ENCODE data around the gene IRGC.

DNA sequence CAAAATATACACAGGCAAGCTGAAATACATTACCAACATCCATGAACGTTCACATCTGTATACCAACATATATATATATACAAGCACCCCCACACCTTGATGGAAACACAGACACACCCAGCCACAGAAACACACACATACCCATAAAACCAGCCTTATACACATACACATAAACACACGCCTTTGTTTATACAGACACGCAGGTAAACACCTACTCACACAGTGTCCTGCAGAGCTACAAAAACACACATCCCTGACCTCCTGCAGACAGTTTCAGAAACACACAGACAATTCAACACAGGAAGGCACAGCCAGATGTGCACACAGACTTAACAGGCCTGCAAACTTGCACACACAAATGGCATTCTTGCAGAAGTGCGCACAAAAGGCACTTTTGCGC lies 21.3 kb upstream of the IRGC start:
- TF ChIP-seq, protein P1, sequence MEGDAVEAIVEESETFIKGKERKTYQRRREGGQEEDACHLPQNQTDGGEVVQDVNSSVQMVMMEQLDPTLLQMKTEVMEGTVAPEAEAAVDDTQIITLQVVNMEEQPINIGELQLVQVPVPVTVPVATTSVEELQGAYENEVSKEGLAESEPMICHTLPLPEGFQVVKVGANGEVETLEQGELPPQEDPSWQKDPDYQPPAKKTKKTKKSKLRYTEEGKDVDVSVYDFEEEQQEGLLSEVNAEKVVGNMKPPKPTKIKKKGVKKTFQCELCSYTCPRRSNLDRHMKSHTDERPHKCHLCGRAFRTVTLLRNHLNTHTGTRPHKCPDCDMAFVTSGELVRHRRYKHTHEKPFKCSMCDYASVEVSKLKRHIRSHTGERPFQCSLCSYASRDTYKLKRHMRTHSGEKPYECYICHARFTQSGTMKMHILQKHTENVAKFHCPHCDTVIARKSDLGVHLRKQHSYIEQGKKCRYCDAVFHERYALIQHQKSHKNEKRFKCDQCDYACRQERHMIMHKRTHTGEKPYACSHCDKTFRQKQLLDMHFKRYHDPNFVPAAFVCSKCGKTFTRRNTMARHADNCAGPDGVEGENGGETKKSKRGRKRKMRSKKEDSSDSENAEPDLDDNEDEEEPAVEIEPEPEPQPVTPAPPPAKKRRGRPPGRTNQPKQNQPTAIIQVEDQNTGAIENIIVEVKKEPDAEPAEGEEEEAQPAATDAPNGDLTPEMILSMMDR (conservative IDR thresholded peaks at IDR 0.05 in 1 of 2, IDR thresholded peaks at IDR 0.05 in 1 of 2; ENCODE audit: extremely low read depth in 1 of 2, insufficient read depth in 1 of 2, low read depth in 1 of 2, low read length in 2 of 2): no peak
- no peak for TF ChIP-seq EZH2 (IDR thresholded peaks at IDR 0.05; ENCODE audit: borderline replicate concordance, low read length)

Measured in mammary epithelial cell (primary cell).